ENCODE measurements around the gene TGFB3. TPM values are rescaled to one million over a fixed set of nuclear protein-coding genes. Genes with fewer than 3 reads are reported as not detected.

Gene TGFB3
- total and polyA plus RNA-seq, 2 donors (not counting 3 experiments of a cell fraction or from before 2014, with no cell fraction given), result 5.3 to 5.4 TPM

GRCh38 chr14:75995372-75996041 lies 13.7 kb upstream of the TGFB3 start:
- Histone ChIP-seq H3K4me3 (replicated peaks in 1 of 3; ENCODE audit: insufficient read depth in 1 of 3, low read depth in 1 of 3, low read length in 3 of 3) (no peak overlapping the region), H3K36me3 (ENCODE audit: control insufficient read depth in 2 of 2, extremely low read depth in 1 of 2, insufficient read depth in 2 of 2, low read length in 2 of 2) (peaks cover 4 to 23% of the 10 kb centered on the region in 2 experiments), H4K20me1 (replicated peaks; ENCODE audit: control insufficient read depth, extremely low read depth, insufficient read depth, low read length) (no peaks in the 10 kb centered on the region), H3K9me3 (replicated peaks; ENCODE audit: control insufficient read depth, insufficient read depth, low read length) (no peaks in the 10 kb centered on the region), H2AFZ (ENCODE audit: low read depth, low read length) (no peak overlapping the region), H3K4me1 (ENCODE audit: control insufficient read depth, extremely low read depth, insufficient read depth, low read length) (no peaks in the 10 kb centered on the region), H3K27ac (ENCODE audit: insufficient read depth, low read depth, low read length) (no peak overlapping the region), H3K79me2 (ENCODE audit: control insufficient read depth, insufficient read depth, low read length) (no peaks in the 10 kb centered on the region), H3K27me3 (ENCODE audit: control insufficient read depth in 2 of 2, insufficient read depth in 2 of 2, low read length in 2 of 2) (no peaks in the 10 kb centered on the region), H3K9me1 (replicated peaks; ENCODE audit: control insufficient read depth, extremely low read depth, insufficient read depth, low read length) (no peaks in the 10 kb centered on the region), H3K4me2 (ENCODE audit: insufficient read depth, low read length) (no peak overlapping the region), H3K9ac (replicated peaks; ENCODE audit: extremely low read depth, insufficient read depth, low read length) (no peak overlapping the region)
- intact Hi-C loops (cut with micrococcal nuclease) (no loop called here), dilution Hi-C loops (cut with MboI; ENCODE audit: extremely low pct_ligation_motif_present, low sequenced_read_pairs) (loop anchor here (25.0 kb wide), 1 partner anchor 283 kb away; no protein-coding TSS in a partner anchor)
- ChIA-PET POLR2A (no interaction called here), CTCF (interaction anchor here (1.2 to 2.7 kb wide), 3 partner anchors 11 to 287 kb away, joined by 4 to 11 read pairs (median 10); no protein-coding TSS in a partner anchor)
- TF ChIP-seq FOS (IDR thresholded peaks at IDR 0.05; ENCODE audit: borderline replicate concordance, insufficient read depth, low read length) (no peak), POLR2A (IDR thresholded peaks at IDR 0.05; ENCODE audit: low read depth, low read length) (no peak), MYC (IDR thresholded peaks at IDR 0.05; ENCODE audit: low read depth, low read length) (no peak), GATA2 (IDR thresholded peaks at IDR 0.05; ENCODE audit: insufficient read depth, insufficient read length, low read depth, low read length) (no peak), JUN (IDR thresholded peaks at IDR 0.05; ENCODE audit: borderline replicate concordance, insufficient read depth, insufficient read length, low read depth) (no peak), EZH2 (IDR thresholded peaks at IDR 0.05; ENCODE audit: borderline replicate concordance, low read depth, low read length, severe bottlenecking) (no peak), POLR2AphosphoS5 (IDR thresholded peaks at IDR 0.05; ENCODE audit: insufficient read depth, low read depth, low read length) (no peak)
- TF ChIP-seq, protein P1, sequence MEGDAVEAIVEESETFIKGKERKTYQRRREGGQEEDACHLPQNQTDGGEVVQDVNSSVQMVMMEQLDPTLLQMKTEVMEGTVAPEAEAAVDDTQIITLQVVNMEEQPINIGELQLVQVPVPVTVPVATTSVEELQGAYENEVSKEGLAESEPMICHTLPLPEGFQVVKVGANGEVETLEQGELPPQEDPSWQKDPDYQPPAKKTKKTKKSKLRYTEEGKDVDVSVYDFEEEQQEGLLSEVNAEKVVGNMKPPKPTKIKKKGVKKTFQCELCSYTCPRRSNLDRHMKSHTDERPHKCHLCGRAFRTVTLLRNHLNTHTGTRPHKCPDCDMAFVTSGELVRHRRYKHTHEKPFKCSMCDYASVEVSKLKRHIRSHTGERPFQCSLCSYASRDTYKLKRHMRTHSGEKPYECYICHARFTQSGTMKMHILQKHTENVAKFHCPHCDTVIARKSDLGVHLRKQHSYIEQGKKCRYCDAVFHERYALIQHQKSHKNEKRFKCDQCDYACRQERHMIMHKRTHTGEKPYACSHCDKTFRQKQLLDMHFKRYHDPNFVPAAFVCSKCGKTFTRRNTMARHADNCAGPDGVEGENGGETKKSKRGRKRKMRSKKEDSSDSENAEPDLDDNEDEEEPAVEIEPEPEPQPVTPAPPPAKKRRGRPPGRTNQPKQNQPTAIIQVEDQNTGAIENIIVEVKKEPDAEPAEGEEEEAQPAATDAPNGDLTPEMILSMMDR (IDR thresholded peaks at IDR 0.05; ENCODE audit: extremely low read depth in 1 of 2, insufficient read depth in 1 of 2, low read depth in 1 of 2, low read length in 2 of 2), result no peak
- TF ChIP-seq, protein P2, sequence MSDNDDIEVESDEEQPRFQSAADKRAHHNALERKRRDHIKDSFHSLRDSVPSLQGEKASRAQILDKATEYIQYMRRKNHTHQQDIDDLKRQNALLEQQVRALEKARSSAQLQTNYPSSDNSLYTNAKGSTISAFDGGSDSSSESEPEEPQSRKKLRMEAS (IDR thresholded peaks at IDR 0.05; ENCODE audit: insufficient read depth, insufficient read length), result no peak
- BruUV-seq (replicated peaks), result no TSS peak
- DNase-seq (ENCODE audit: low read depth, low spot score), result no peak
- no peak for FAIRE-seq
